HEK293T (cell line): Measurements from ENCODE around the gene AGPS.

ENCODE experiments used
- ARNT ChIP-seq: fragments of 450-650 bp; IDR thresholded peaks from 2 replicates; pipeline ENCODE4 v1.6.1; 2017; ENCODE audit warnings: mild to moderate bottlenecking
- BHLHE40 ChIP-seq: fragments of 450-650 bp; IDR thresholded peaks from 2 replicates; pipeline ENCODE4 v1.6.1; 2016; ENCODE audit warnings: mild to moderate bottlenecking, moderate library complexity, borderline replicate concordance
- FOXM1 ChIP-seq: fragments of 450-650 bp; IDR thresholded peaks from 2 replicates; pipeline ENCODE4 v1.6.1; 2017; ENCODE audit warnings: mild to moderate bottlenecking, borderline replicate concordance
- HDGF ChIP-seq: fragments of 450-650 bp; IDR thresholded peaks from 2 replicates; pipeline ENCODE4 v1.6.1; 2017; ENCODE audit warnings: antibody characterized with exemption, borderline replicate concordance
- NFRKB ChIP-seq: fragments of 450-650 bp; IDR thresholded peaks from 2 replicates; pipeline ENCODE4 v1.6.1; 2016; ENCODE audit warnings: mild to moderate bottlenecking, moderate library complexity
- SUZ12 ChIP-seq: fragments of 450-650 bp; IDR thresholded peaks from 2 replicates; pipeline ENCODE4 v1.6.1; 2016; ENCODE audit warnings: mild to moderate bottlenecking
- ZNF384 ChIP-seq: fragments of 450-650 bp; IDR thresholded peaks from 2 replicates; pipeline ENCODE4 v1.6.1; 2016

DNA sequence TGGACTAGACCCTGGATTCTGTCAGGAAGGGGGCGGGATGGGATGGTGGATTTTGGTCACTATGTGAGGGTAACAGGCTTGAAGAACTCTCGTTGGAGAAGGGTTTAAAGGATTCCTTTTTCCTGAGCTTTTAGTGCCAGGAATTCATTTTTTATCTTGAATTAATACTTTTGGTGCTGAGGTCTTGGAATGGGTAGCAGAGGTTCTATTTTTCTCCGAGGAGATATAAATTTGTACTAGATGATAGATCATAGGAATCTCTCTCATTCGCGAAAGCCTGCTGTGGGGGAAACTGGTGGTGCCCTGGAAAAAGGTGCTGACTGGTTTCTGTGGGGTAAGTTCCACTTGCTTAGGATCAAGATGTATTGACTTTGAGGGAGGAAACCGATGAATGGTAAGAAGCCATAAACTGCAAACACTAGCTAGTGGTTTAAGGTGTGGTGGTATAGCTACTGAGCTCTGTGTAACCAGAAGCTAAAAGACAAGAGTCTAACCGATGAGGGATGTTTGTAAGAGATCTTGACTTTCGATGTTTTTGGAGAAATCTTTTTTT, 706 bp downstream of the AGPS start:
- TF ChIP-seq NFRKB (no peak), ARNT (no peak), ZNF384 (no peak), HDGF (no peak), SUZ12 (no peak), FOXM1 (no peak), BHLHE40 (no peak)
